Activated CD4-positive, alpha-beta T cell treated with anti-CD3 and anti-CD28 coated beads, Interleukin-2, amount 10 ng/mL, durations not matched to agents 24 days and 14 days (primary cell): ENCODE data around the gene MGMT. TPM values are rescaled to one million over a fixed set of nuclear protein-coding genes. Genes with fewer than 3 reads are reported as not detected.

ENCODE experiments used
- DNase-seq: peaks from one replicate; pipeline ENCODE4 v3.0.0; 2022
- H3K27ac Mint-ChIP-seq: one replicate; pipeline ENCODE4 v1.8.0; 2022; ENCODE audit warnings: mild to moderate bottlenecking, mixed read lengths
- H3K27me3 Mint-ChIP-seq: one replicate; pipeline ENCODE4 v1.8.0; 2022; ENCODE audit warnings: mixed read lengths
- H3K36me3 Mint-ChIP-seq: one replicate; pipeline ENCODE4 v1.8.0; 2022; ENCODE audit warnings: low read depth, mild to moderate bottlenecking, mixed read lengths
- H3K4me1 Mint-ChIP-seq: one replicate; pipeline ENCODE4 v1.8.0; 2021; ENCODE audit warnings: mixed read lengths
- H3K4me3 Mint-ChIP-seq: one replicate; pipeline ENCODE4 v1.8.0; 2022; ENCODE audit warnings: mild to moderate bottlenecking, moderate library complexity, mixed read lengths
- H3K9me3 Mint-ChIP-seq: one replicate; pipeline ENCODE4 v1.8.0; 2021; ENCODE audit warnings: mixed read lengths
- intact Hi-C: fragments of 100-400 bp; cut with micrococcal nuclease; formaldehyde crosslinking; loops from one replicate; pipeline ENCODE4 v1.15.1; 2023
- total RNA-seq: library from RNA; stranded (reverse); gene quantifications from 2 replicates; pipeline ENCODE4 v1.2.3, GENCODE V29; 2022

The MGMT gene
- total RNA-seq, 1 donor from 2014 or later, result 19.5 TPM

- Mint-ChIP-seq H3K27ac (no peak overlapping the region), H3K4me1 (no peaks in the 10 kb centered on the region), H3K4me3 (no peak overlapping the region), H3K36me3 (no peaks in the 10 kb centered on the region), H3K9me3 (no peaks in the 10 kb centered on the region), H3K27me3 (no peaks in the 10 kb centered on the region)
- intact Hi-C loops, result no loop called here
- DNase-seq, result no peak
These were observed 150.7 kb downstream of the MGMT start for GRCh38 chr10:129617768-129618167.

GRCh38 chr10:129621062-129621461 is 154.0 kb downstream of the MGMT start:
- H3K36me3 Mint-ChIP-seq, result no peaks in the 10 kb centered on the region
- no peak overlapping the region for H3K27ac Mint-ChIP-seq
- no peak for DNase-seq
- H3K4me1 Mint-ChIP-seq, result no peaks in the 10 kb centered on the region
- no peak overlapping the region for H3K4me3 Mint-ChIP-seq
- no peaks in the 10 kb centered on the region for H3K9me3 Mint-ChIP-seq
- H3K27me3 Mint-ChIP-seq, result no peaks in the 10 kb centered on the region
- intact Hi-C loops, result no loop called here

GRCh38 chr10:129621693-129622092 is 154.7 kb downstream of the MGMT start:
- Mint-ChIP-seq H3K27ac (no peak overlapping the region), H3K4me1 (no peaks in the 10 kb centered on the region), H3K4me3 (no peak overlapping the region), H3K27me3 (no peaks in the 10 kb centered on the region), H3K9me3 (no peaks in the 10 kb centered on the region), H3K36me3 (no peaks in the 10 kb centered on the region)
- no peak for DNase-seq
- intact Hi-C loops, result no loop called here

DNA sequence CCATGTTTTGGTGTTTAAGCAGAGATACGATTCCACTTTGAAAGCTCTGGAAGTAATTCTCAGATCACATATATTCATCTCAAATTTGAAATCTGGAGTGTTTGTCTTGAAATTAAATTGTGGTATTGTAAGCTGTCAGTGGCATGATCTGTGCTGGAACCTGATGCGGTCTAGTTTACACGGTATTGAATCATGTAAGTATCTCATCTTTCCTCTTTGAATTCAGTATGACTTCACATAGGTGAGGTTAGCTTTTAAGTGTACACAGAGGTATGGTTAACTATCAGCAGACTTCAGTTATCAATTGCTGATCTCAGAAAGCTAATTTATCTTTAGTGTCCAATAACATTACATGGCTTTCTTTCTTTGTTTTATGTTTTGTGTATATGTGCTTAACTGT is 155.2 kb downstream of the MGMT start:
- H3K4me1 Mint-ChIP-seq, result no peaks in the 10 kb centered on the region
- no peak for DNase-seq

DNA sequence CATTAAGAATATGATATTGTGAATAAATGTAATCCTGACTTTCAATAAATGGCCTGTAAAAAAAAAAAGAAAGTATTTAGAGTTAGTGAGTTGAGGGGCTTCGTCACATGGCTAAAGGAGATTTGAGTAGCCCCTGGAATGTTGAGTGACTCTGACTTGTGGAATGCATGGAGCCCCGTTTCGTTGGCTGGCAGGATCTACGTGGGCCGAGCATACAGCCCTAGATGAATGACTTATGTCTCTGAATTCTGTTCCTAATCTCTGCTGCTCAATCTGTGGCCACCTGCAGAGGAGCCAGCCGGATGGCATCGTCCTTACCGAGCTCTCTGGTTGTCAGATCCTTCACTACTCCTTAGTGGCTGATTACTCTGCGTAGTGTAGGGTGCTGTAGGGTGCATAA is 155.7 kb downstream of the MGMT start:
- H3K36me3 Mint-ChIP-seq, result no peaks in the 10 kb centered on the region
- intact Hi-C loops, result no loop called here
- H3K4me3 Mint-ChIP-seq, result no peak overlapping the region
- no peaks in the 10 kb centered on the region for H3K27me3 Mint-ChIP-seq
- DNase-seq, result no peak
- H3K9me3 Mint-ChIP-seq, result no peaks in the 10 kb centered on the region
- H3K27ac Mint-ChIP-seq, result no peak overlapping the region
- H3K4me1 Mint-ChIP-seq, result no peaks in the 10 kb centered on the region

More for the DNA sequence above, 155.2 kb downstream of the MGMT start:
- Mint-ChIP-seq H3K27ac (no peak overlapping the region), H3K27me3 (no peaks in the 10 kb centered on the region), H3K4me3 (no peak overlapping the region), H3K36me3 (no peaks in the 10 kb centered on the region), H3K9me3 (no peaks in the 10 kb centered on the region)
- intact Hi-C loops, result no loop called here

- no peaks in the 10 kb centered on the region for H3K4me1 Mint-ChIP-seq
- H3K9me3 Mint-ChIP-seq, result no peaks in the 10 kb centered on the region
- no peak overlapping the region for H3K27ac Mint-ChIP-seq
- H3K36me3 Mint-ChIP-seq, result no peaks in the 10 kb centered on the region
- H3K4me3 Mint-ChIP-seq, result no peak overlapping the region
- no peak for DNase-seq
- intact Hi-C loops, result no loop called here
- no peaks in the 10 kb centered on the region for H3K27me3 Mint-ChIP-seq
These were observed 157.5 kb downstream of the MGMT start for GRCh38 chr10:129624526-129624925.

- no peak for DNase-seq
- Mint-ChIP-seq H3K9me3 (no peaks in the 10 kb centered on the region), H3K27me3 (no peaks in the 10 kb centered on the region), H3K36me3 (no peaks in the 10 kb centered on the region), H3K4me1 (no peaks in the 10 kb centered on the region), H3K27ac (no peak overlapping the region), H3K4me3 (no peak overlapping the region)
- intact Hi-C loops, result no loop called here
These were observed 159.3 kb downstream of the MGMT start for GRCh38 chr10:129626309-129626708.

DNA sequence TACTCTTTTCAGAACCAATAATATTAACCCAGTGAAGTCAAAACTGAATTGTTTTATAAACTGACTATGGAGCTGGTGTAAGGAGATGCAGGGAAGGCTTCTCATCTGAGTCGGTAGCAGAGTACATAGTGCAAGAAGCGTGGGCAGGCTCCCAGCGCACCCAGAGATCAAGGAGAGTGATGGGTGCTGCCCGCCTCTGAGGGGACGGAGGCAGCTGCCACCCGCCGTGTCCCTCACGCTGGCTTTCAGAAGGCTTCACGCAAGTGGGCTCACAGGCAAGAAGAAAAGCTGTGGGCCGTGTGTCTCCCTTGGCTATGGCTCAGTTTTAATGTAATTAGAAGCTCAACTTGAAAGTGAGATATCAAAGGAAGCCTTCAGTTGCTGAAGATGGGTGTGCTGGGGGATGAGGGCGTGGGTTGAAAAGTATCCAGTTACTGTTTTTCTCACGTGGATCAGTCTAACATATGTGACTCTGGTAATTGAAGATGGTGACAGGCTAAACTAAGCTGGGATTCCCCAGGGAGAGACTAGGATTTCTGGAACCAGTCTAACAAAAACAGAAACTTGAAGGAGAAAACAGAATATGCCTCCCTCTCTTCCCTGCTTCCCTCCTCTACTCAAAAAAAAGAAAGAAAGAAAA is 159.9 kb downstream of the MGMT start:
- Mint-ChIP-seq H3K27ac (no peak overlapping the region), H3K4me1 (no peaks in the 10 kb centered on the region), H3K9me3 (no peaks in the 10 kb centered on the region), H3K4me3 (no peak overlapping the region), H3K36me3 (no peaks in the 10 kb centered on the region), H3K27me3 (no peaks in the 10 kb centered on the region)
- intact Hi-C loops, result no loop called here
- DNase-seq, result no peak

- DNase-seq, result no peak
- H3K4me3 Mint-ChIP-seq, result no peak overlapping the region
- H3K27ac Mint-ChIP-seq, result no peak overlapping the region
- H3K36me3 Mint-ChIP-seq, result no peaks in the 10 kb centered on the region
- no peaks in the 10 kb centered on the region for H3K27me3 Mint-ChIP-seq
- intact Hi-C loops, result no loop called here
- no peaks in the 10 kb centered on the region for H3K9me3 Mint-ChIP-seq
- H3K4me1 Mint-ChIP-seq, result no peaks in the 10 kb centered on the region
These were observed 160.4 kb downstream of the MGMT start for GRCh38 chr10:129627442-129627841.

DNA sequence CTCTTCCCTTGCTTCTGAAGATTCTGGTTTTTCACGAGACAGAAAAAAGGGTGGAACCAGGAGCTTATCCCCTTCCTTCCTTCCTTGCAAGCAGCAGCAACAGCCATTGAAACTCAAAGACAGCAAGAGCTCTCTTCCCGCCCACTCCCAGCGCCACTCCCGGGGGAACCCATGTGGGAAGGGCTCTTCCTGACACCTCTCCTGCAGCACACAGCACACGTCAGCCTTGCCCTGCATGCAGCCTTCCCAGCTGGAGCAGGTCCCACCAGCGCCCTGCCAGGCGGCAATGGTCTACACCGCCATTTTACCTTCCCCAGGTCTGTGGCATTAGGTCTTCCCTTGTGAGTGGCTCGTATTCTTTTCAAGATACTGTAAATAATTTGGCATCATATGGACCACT is 161.8 kb downstream of the MGMT start:
- H3K27ac Mint-ChIP-seq, result no peak overlapping the region
- DNase-seq, result no peak
- no peaks in the 10 kb centered on the region for H3K36me3 Mint-ChIP-seq
- H3K27me3 Mint-ChIP-seq, result no peaks in the 10 kb centered on the region
- H3K4me3 Mint-ChIP-seq, result no peak overlapping the region
- no peaks in the 10 kb centered on the region for H3K4me1 Mint-ChIP-seq
- peaks cover 4% of the 10 kb centered on the region for H3K9me3 Mint-ChIP-seq
- intact Hi-C loops, result no loop called here

DNA sequence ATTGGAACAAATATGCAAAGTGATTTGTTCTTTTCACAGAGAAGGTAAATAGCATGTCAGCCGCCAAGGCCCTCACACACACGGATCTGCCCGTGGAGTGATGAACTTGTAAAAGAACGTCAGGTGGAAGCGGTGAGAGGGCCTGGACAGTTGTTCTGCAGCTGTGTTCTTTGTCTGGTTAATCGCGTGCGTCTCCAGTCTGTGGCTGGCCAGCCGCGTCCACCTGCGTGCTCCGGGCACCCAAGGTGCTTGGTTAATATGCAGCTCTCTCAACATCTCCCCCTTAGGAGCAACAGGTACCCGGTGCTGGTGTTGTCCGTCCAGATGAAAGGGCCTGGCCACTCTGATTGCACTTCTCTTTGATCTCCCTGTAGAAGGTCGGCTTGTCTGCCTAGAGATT is 162.9 kb downstream of the MGMT start:
- DNase-seq, result no peak
- Mint-ChIP-seq H3K36me3 (no peaks in the 10 kb centered on the region), H3K27me3 (no peaks in the 10 kb centered on the region), H3K27ac (no peak overlapping the region), H3K4me3 (no peak overlapping the region), H3K4me1 (no peaks in the 10 kb centered on the region), H3K9me3 (peaks cover 10% of the 10 kb centered on the region)
- intact Hi-C loops, result no loop called here

GRCh38 chr10:129631006-129631405 is 164.0 kb downstream of the MGMT start:
- Mint-ChIP-seq H3K36me3 (no peaks in the 10 kb centered on the region), H3K4me1 (no peaks in the 10 kb centered on the region), H3K9me3 (peaks cover 10% of the 10 kb centered on the region), H3K4me3 (no peak overlapping the region), H3K27ac (no peak overlapping the region), H3K27me3 (no peaks in the 10 kb centered on the region)
- intact Hi-C loops, result no loop called here
- no peak for DNase-seq

GRCh38 chr10:129631870-129632623 is 165.0 kb downstream of the MGMT start:
- Mint-ChIP-seq H3K27ac (no peak overlapping the region), H3K27me3 (no peaks in the 10 kb centered on the region), H3K36me3 (no peaks in the 10 kb centered on the region), H3K9me3 (peaks cover 10% of the 10 kb centered on the region), H3K4me1 (no peaks in the 10 kb centered on the region), H3K4me3 (no peak overlapping the region)
- intact Hi-C loops, result no loop called here
- DNase-seq, result no peak

DNA sequence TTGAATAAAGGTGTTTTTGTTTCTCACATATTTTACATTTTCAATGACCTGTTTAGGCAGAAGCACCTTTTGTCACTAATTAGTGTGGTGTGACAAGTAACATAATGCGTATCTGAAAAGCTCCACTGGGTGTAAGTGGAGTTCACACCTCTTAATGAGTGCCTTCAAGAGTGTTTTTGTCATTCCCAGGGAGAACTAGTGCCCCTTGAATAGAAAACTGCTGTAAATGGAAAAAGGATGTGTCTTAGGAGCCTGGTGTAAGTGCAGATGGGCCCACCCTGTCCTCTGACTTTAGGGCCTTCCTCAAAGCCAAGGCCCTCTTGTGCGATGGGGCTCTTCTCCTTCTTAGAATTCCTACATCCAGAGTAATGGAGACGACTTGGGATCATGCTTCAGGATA is 170.0 kb downstream of the MGMT start:
- DNase-seq, result no peak
- intact Hi-C loops, result no loop called here
- peaks cover 10% of the 10 kb centered on the region for H3K9me3 Mint-ChIP-seq
- H3K4me1 Mint-ChIP-seq, result no peaks in the 10 kb centered on the region
- H3K4me3 Mint-ChIP-seq, result no peak overlapping the region
- no peaks in the 10 kb centered on the region for H3K36me3 Mint-ChIP-seq
- no peak overlapping the region for H3K27ac Mint-ChIP-seq
- no peaks in the 10 kb centered on the region for H3K27me3 Mint-ChIP-seq

DNA sequence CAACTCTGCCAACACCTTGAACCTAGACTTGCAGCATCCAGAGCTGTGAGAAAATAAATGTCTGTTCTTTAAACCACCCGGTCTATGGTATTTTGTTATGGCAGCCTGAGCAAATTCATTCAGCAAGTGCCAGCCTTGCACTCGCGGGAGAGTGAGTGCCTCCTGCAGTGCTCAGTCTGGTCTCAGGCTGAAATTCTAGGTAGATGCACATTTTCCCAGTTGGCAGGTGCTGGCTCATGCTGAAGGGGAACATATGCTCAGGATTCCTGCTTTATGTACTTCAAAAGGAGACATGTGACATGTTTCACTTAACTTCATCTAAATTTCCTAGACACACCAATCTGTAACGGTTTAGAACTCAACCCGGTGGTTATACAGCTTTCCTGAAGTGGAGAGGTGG is 170.8 kb downstream of the MGMT start:
- intact Hi-C loops, result no loop called here
- H3K27ac Mint-ChIP-seq, result no peak overlapping the region
- H3K27me3 Mint-ChIP-seq, result no peaks in the 10 kb centered on the region
- H3K4me1 Mint-ChIP-seq, result no peaks in the 10 kb centered on the region
- DNase-seq, result no peak
- no peaks in the 10 kb centered on the region for H3K36me3 Mint-ChIP-seq
- no peak overlapping the region for H3K4me3 Mint-ChIP-seq
- peaks cover 10% of the 10 kb centered on the region for H3K9me3 Mint-ChIP-seq
